ENCODE data around the gene PDE7B.
A peak's percentile ranks its signal among the peaks of the same experiment; 100 is the strongest.

Gene PDE7B

GRCh38 chr6:135993361-135993760, 141.9 kb downstream of the PDE7B start:
- no peak for DNase-seq

GRCh38 chr6:135994857-135995544, 143.5 kb downstream of the PDE7B start:
- DNase-seq = peak in 1 of 2 experiments; percentile 11

GRCh38 chr6:135995545-135995898, 144.0 kb downstream of the PDE7B start:
- no peak for DNase-seq

- no peak for DNase-seq
These were observed 145.2 kb downstream of the PDE7B start for GRCh38 chr6:135996668-135997067.

GRCh38 chr6:135999393-135999792, 147.9 kb downstream of the PDE7B start:
- no peak for DNase-seq

- DNase-seq = peak; percentile 78 to 86
These were observed 155.8 kb downstream of the PDE7B start for GRCh38 chr6:136007345-136007744.

GRCh38 chr6:136011475-136011874, 160.0 kb downstream of the PDE7B start:
- no peak for DNase-seq

GRCh38 chr6:136012198-136012887, 160.8 kb downstream of the PDE7B start:
- DNase-seq = peak in 1 of 2 experiments; percentile 9

GRCh38 chr6:136012943-136013342, 161.4 kb downstream of the PDE7B start:
- no peak for DNase-seq

- DNase-seq = no peak
These were observed 163.2 kb downstream of the PDE7B start for GRCh38 chr6:136014454-136015437.

- DNase-seq = no peak
These were observed 164.0 kb downstream of the PDE7B start for GRCh38 chr6:136015531-136015930.

GRCh38 chr6:136016228-136017225, 165.0 kb downstream of the PDE7B start:
- DNase-seq = no peak

GRCh38 chr6:136020691-136021090, 169.2 kb downstream of the PDE7B start:
- no peak for DNase-seq

GRCh38 chr6:136022224-136022874, 170.8 kb downstream of the PDE7B start:
- DNase-seq = no peak

- no peak for DNase-seq
These were observed 173.2 kb downstream of the PDE7B start for GRCh38 chr6:136024711-136025110.

GRCh38 chr6:136025736-136026135, 174.2 kb downstream of the PDE7B start:
- DNase-seq = no peak

GRCh38 chr6:136030131-136030530, 178.6 kb downstream of the PDE7B start:
- no peak for DNase-seq

GRCh38 chr6:136031982-136032381, 180.5 kb downstream of the PDE7B start:
- DNase-seq = peak in 1 of 2 experiments; percentile 40

- DNase-seq = no peak
These were observed 181.9 kb downstream of the PDE7B start for GRCh38 chr6:136033416-136033815.

- no peak for DNase-seq
These were observed 182.9 kb downstream of the PDE7B start for GRCh38 chr6:136034422-136034821.

GRCh38 chr6:136035378-136036070, 184.0 kb downstream of the PDE7B start:
- DNase-seq = no peak

Measured in AML-193 (cell line).